Activated T-cell treated with anti-CD3 and anti-CD28 coated beads for 48 hours (primary cell): Measurements from ENCODE around the gene MAP4K2.

Experiments
- DNase-seq: peaks from one replicate; pipeline ENCODE4 v3.0.0-alpha.2; 2020; ENCODE audit warnings: low read depth

The MAP4K2 gene

DNA sequence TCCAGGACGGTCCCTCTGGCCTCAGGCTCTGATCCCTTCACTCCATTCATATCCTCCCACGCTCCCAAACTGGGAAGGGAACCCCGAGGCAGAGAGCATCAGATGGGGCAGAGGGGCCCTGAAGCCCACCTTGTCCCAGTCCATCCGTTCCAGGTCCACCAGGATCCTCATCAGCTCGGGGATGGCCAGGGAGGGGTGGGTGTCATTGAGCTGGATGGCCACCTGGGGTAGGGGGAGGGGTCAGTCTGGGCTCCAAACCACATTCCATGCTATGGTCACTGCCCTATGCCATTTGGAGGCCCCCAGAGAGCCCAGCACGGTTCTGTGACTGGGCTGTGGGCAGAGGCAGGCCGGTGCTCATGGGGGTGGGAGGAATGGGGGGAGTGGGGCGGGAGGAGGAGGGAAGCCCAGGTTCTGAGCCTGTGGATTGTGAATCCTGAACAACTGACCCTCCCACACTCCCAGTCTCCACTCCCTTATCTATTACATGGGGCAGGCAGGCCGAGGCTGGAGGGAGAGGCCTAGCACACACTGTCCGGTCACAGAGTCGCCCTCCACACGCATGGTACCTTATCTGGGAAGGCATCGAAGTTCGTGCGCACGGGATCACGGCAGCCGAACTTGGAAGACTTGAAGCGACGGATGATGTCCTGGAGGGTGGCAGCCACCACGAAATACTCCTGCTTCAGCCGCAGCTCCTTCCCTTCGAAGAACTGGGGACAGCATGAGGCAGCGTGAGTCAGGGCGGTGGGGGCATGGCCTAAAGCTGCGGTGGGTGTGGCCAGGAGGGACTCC, 48.7 kb downstream of the MAP4K2 start:
- DNase-seq: no peak

DNA sequence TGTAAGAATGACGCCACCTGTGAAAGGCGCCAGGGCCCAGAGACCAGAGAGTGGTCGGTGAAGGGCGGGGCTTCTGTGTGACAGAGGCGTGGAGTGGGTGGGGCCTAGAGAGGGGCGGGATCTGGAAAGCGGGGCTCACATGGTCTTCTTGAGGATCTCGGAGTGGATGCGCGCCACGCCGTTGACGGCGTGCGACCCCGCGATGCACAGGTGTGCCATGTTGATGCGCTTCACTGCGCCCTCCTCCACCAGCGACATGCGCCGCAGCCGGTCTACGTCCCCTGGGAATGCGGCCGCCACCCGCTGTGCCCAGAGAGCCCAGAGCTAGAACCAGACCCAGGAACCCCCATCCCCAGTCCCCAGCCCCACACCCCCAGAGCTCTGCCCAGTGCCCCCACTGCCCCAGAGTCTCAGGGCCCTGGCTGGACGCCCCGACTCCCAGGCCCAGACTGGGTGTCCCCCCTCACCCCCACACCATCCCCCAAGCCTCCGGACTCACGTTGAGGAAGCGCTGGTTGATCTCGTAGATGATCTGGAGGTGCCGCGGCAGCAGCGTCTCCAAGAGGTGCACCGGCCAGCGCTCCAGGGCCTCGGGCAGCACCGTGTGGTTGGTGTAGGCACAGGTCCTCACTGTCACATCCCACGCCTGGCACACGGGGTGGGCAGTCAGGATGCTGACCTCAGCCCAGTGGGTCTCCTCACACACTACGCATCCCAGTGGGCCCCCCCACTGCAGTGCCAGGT, 49.5 kb downstream of the MAP4K2 start:
- DNase-seq: no peak

- DNase-seq: no peak
Observed at GRCh38 chr11:64753019-64753379, 50.0 kb downstream of the MAP4K2 start.

GRCh38 chr11:64752175-64752970, 50.6 kb downstream of the MAP4K2 start:
- DNase-seq: no peak

GRCh38 chr11:64751580-64751979, 51.4 kb downstream of the MAP4K2 start:
- no peak for DNase-seq

GRCh38 chr11:64751136-64751535, 51.9 kb downstream of the MAP4K2 start:
- DNase-seq: no peak

- DNase-seq: no peak
Observed at GRCh38 chr11:64750361-64751054, 52.5 kb downstream of the MAP4K2 start.

GRCh38 chr11:64747961-64748665, 54.9 kb downstream of the MAP4K2 start:
- no peak for DNase-seq

GRCh38 chr11:64746486-64746885, 56.5 kb downstream of the MAP4K2 start:
- DNase-seq: no peak

DNA sequence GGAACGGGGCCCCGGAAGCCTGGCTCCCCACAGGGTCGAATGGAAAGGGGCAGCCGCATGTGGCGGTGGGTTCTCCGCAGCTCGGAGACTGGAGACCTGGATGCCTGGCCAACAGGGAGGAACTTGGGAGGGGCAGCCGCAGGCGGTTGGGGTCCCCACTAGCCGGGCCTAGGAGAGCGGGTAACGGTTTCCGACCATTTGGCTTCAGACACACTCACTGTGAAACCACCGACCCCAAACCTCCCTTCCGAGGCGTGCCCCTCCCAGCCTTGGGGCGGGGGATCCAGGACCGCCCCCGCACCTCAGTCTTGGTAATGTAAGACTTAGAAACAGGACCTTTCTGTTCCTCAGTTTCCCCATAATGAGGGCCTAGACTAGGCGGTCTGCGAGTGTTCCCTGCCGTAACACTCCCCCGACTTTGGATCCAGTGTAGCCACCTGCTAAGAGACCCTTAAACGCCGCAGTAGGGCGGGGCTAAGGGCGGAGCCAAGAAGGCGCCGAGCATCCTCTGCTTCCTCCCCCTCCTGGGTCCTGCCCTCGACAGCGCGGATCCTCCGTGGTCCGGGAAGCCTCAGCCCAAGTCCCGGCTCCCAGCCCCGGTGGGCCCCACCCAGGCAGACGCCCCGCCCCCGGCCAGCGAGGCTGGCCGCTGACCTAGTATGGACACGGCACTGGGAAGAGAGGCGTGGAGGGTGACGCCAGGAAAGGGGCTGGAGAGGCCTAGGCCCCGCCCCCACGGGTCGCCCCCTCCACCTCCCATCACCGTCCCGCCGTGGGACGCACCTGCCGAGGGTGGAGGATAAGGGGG, 57.3 kb downstream of the MAP4K2 start:
- no peak for DNase-seq

DNA sequence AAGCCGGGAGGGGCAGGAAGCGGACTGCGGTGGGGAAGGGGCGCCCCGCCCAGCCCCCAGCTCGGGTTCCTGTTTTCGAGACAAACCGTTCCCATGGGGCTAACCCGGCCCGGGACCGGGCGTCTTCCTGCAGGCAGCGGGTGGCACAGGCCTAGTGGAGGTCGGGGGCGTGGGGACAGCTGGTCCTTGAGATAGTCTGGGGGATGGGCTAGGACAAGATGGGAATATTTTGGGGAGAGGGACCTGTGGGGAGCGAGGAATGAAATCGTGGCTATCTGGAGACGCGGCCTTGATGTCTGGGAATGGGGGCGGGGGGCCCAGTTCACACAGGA, 57.9 kb downstream of the MAP4K2 start:
- DNase-seq: no peak

- no peak for DNase-seq
Observed at GRCh38 chr11:64744544-64745188, 58.3 kb downstream of the MAP4K2 start.

DNA sequence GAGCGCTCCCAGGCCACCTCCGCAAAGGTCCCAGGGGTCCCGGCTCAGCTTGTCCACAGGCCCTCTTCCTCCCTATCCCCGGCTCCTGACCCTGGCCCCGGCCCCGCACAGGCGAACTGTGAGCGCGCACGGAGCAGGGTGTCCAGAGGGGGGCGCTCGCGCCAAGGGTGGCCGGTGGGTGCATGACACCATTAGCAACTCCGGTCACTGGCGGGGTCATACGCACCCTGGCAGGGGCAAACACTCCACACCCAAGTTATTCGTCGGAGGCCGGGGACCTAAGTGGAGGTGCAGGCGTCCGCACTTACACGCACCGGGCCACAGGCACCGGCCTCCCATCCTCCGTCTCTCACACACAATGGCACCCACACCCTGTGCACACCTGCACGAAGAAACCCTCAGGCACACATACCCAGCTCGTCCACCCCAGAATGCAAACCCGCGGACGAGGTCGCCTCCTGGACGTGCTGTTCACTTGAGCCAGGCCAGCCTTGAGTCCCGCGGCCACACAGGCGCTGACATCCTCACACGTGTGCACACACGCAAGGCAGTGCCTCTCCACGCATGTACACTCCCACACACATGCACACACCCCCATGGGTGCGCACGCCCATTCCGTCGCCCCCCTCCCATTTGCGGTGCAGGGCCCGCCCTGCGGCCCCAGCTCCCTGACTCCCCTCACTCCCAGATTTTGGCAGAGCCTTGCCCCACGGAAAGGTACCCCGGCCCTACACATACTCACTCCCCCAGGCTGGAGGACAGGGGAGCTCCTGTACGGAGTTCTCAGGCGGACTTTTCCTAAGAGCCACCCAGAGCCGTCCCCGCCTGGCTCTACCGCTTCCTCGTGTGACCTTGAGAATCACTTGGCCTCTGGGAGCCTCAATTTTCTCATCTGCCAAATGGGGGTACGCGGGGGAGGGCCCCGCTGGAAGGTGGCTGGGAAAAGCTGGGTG, 59.1 kb downstream of the MAP4K2 start, which contains the start of gene RASGRP2:
Gene RASGRP2 (minus strand): TSS at position 552 of the 953 bp plus-strand sequence. CDS start 1,276 bp downstream, outside the sequence.
- DNase-seq: peak; percentile 77

DNA sequence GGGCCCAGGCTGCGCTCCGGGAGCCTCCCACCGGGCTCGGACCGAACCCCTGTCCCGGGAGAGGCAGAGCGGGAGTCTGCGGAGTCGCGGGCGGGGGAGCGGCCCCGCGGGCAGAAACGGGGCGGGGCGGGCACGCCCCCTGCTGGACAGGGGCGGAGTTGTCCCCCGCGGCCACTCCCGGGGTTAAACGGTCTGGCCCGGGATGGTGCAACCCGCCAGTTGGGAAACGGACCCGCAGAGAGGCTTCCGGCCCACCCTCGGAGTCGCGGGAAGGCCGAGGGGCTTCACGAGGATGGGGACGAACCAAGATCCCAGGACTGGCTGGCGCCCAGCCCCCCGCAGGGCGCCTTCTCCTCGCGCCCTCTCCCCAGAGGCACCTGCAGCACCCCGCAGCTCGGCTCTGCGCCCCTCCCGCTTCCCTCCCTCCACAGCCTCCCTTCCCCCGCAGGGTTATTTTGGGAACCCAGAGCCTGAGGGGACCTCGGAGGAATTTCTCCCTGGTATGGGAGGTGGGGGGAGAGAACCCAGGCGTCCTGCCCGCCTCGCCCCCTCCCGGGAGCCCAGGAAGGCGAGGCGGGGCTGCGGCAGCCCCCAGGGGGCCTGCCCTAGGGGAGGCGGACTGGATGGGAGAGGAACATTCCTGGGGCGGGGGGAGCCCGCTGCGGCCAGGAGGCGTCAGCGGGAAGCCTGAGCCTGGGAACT, 60.0 kb downstream of the MAP4K2 start:
- DNase-seq: peak; percentile 78

DNA sequence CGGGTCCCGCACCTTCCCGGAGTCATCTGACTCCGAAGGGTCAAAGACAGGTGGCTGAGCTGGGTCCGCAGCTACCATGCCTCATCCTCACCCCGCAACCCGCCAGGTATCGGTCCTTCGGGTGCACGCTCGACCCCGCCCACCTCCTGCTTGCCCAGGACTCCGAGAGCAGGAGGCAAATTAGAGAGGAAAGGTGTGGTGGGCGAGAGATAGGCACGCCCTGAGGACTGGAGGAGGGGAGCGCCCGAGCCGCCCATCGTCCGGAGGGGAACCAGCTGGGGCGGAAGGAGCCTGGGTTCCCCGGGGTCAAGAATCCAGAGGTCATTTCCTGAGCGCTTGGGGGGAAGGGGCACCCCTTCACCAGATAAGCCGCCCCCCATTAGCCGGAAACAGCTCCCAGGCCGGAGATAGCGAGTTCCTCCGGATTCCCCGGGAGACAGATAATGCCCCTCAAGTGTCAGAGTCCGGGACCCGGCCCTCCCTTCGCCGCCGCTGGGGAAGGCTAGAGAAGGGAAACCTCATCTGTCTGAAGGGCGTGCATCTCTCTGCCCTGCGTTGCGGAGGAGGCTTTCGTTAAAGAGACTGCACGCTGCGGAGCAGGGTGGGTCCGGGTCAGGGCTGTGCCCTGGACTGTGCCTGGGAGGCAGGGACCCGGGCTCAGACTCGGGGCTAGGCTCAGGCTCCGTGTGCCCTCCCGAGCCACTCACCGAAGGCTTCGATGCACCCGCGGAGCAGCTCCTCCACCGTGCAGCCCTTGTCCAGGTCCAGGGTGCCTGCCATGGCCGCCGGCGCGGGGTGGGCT, 60.7 kb downstream of the MAP4K2 start:
- DNase-seq: no peak

- no peak for DNase-seq
Observed at GRCh38 chr11:64741375-64742086, 61.5 kb downstream of the MAP4K2 start.

DNA sequence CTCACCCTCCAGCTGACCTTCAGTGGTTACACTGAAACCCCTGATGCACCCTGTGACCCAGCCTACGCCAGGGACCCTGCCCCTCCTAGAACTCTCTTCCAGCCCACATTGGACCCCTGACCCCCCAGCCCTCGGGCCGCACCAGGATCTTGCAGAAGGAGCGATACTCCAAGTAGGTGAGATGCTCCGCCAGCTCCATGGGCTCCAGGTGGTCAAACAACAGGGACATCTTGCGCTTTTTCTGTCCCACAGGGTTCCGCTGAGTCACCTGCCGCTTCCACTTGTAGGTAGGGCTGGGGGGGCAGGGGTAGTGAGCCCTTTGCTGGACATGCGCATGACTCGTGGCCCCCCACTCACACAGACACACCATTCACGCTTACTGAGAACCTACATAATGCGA, 63.1 kb downstream of the MAP4K2 start:
- no peak for DNase-seq
